Suprapubic skin (tissue), 4 donors: Measurements from ENCODE around the gene DNAH1. TPM values are rescaled to one million over a fixed set of nuclear protein-coding genes. Genes with fewer than 3 reads are reported as not detected.
"Not testable (repeated sequence)": the region's sequence is repeated elsewhere in the genome, so short reads cannot be mapped to it uniquely, and the experiment has no call there.

ENCODE experiments used
- DNase-seq, 2 donors: peaks; one replicate each; pipeline ENCODE4 v3.0.0-alpha.2; 2019; ENCODE audit warnings: low spot score in 2 of 2
- H3K27ac ChIP-seq: fragments of 200-600 bp; sonication (generic); one replicate; pipeline ENCODE4 v1.5.1; 2019
- H3K27me3 ChIP-seq: fragments of 200-600 bp; sonication (generic); one replicate; pipeline ENCODE4 v1.5.1; 2019
- H3K36me3 ChIP-seq: fragments of 200-600 bp; sonication (generic); one replicate; pipeline ENCODE4 v1.5.1; 2019
- H3K4me1 ChIP-seq: fragments of 200-600 bp; sonication (generic); one replicate; pipeline ENCODE4 v1.5.1; 2019
- H3K4me3 ChIP-seq: fragments of 200-600 bp; sonication (generic); one replicate; pipeline ENCODE4 v1.5.1; 2019; ENCODE audit warnings: mild to moderate bottlenecking
- H3K9me3 ChIP-seq: fragments of 200-600 bp; sonication (generic); one replicate; pipeline ENCODE4 v1.5.1; 2019
- CTCF ChIP-seq, 2 donors: fragments of 200-600 bp in 1 of 2; fragments of 450-650 bp in 1 of 2; sonication (generic) in 1 of 2; IDR thresholded peaks; one replicate each; pipeline ENCODE4 v1.5.1; 2016 to 2019; ENCODE audit warnings: antibody characterized with exemption in 2 of 2, mild to moderate bottlenecking in 1 of 2, moderate library complexity in 1 of 2
- EP300 ChIP-seq: sonication (generic); formaldehyde crosslinking; IDR thresholded peaks from one replicate; pipeline ENCODE4 v1.6.1; 2017; ENCODE audit warnings: antibody characterized with exemption
- POLR2A ChIP-seq, 2 donors: fragments of 450-650 bp; IDR thresholded peaks; one replicate each; pipeline ENCODE4 v1.6.1; 2017; ENCODE audit warnings: antibody characterized with exemption in 2 of 2, mild to moderate bottlenecking in 2 of 2, moderate library complexity in 2 of 2
- POLR2AphosphoS5 ChIP-seq, 3 donors: sonication (generic); formaldehyde crosslinking; IDR thresholded peaks; one replicate each; pipeline ENCODE4 v1.6.1; 2017; ENCODE audit warnings: antibody characterized with exemption in 3 of 3
- WGBS: methylation state at CpG from one replicate; pipeline ENCODE4 v1.1.5; 2018; 5-methylcytosine and 5-hydroxymethylcytosine counted together
- total RNA-seq, 4 donors: library from RNA; depleted of rRNA; stranded (reverse); fragments of >200 nt; gene quantifications; one replicate each; pipeline ENCODE4 v1.1.0, GENCODE V29; 2016

The DNAH1 gene
- total RNA-seq, 4 donors from 2014 or later = 3.4 to 10.1 (median 7.7) TPM

GRCh38 chr3:52331091-52331490, 15.0 kb downstream of the DNAH1 start:
- no peaks in the 10 kb centered on the region for H3K9me3 ChIP-seq
- no peak overlapping the region for H3K4me3 ChIP-seq
- no peaks in the 10 kb centered on the region for H3K4me1 ChIP-seq
- WGBS = 94% methylated on average over 12 of the region's 12 CpGs
- no peak for DNase-seq
- peaks cover 11% of the 10 kb centered on the region for H3K36me3 ChIP-seq
- H3K27ac ChIP-seq = no peak overlapping the region
- no peak for TF ChIP-seq EP300
- no peak for TF ChIP-seq POLR2A (IDR thresholded peaks at IDR 0.05)
- TF ChIP-seq POLR2AphosphoS5 (IDR thresholded peaks at IDR 0.05) = no peak
- TF ChIP-seq CTCF (IDR thresholded peaks at IDR 0.05) = no peak
- no peaks in the 10 kb centered on the region for H3K27me3 ChIP-seq

GRCh38 chr3:52331906-52332305, 15.8 kb downstream of the DNAH1 start:
- H3K36me3 ChIP-seq = peaks cover 7% of the 10 kb centered on the region
- DNase-seq = no peak
- no peaks in the 10 kb centered on the region for H3K4me1 ChIP-seq
- TF ChIP-seq EP300 = no peak
- H3K4me3 ChIP-seq = no peak overlapping the region
- WGBS = 95% methylated on average over 14 of the region's 15 CpGs
- H3K27me3 ChIP-seq = no peaks in the 10 kb centered on the region
- no peak overlapping the region for H3K27ac ChIP-seq
- H3K9me3 ChIP-seq = no peaks in the 10 kb centered on the region

GRCh38 chr3:52333869-52334557, 17.9 kb downstream of the DNAH1 start:
- Histone ChIP-seq H3K4me1 (no peaks in the 10 kb centered on the region), H3K9me3 (no peaks in the 10 kb centered on the region), H3K27ac (no peak overlapping the region), H3K4me3 (no peak overlapping the region), H3K36me3 (peaks cover 7% of the 10 kb centered on the region), H3K27me3 (no peaks in the 10 kb centered on the region)
- no peak for DNase-seq
- WGBS = 99% methylated on average over 4 of the region's 4 CpGs
- TF ChIP-seq POLR2A (IDR thresholded peaks at IDR 0.05) (no peak), EP300 (no peak), POLR2AphosphoS5 (IDR thresholded peaks at IDR 0.05) (no peak), CTCF (IDR thresholded peaks at IDR 0.05) (no peak)

GRCh38 chr3:52338131-52338530, 22.0 kb downstream of the DNAH1 start:
- H3K36me3 ChIP-seq, H3K4me1 ChIP-seq, H3K27ac ChIP-seq, H3K9me3 ChIP-seq, H3K4me3 ChIP-seq, DNase-seq, H3K27me3 ChIP-seq: not testable (repeated sequence)
- WGBS = 92% methylated on average over 8 of the region's 8 CpGs

GRCh38 chr3:52339612-52340011, 23.5 kb downstream of the DNAH1 start:
- TF ChIP-seq POLR2AphosphoS5 (IDR thresholded peaks at IDR 0.05) (no peak), CTCF (IDR thresholded peaks at IDR 0.05) (peak; percentile 57 to 65)
- WGBS = 4% methylated on average over 3 of the region's 3 CpGs
- H3K27me3 ChIP-seq = no peaks in the 10 kb centered on the region
- H3K36me3 ChIP-seq = peaks cover 2% of the 10 kb centered on the region
- DNase-seq = no peak
- no peak overlapping the region for H3K4me3 ChIP-seq
- no peaks in the 10 kb centered on the region for H3K4me1 ChIP-seq
- H3K9me3 ChIP-seq = no peaks in the 10 kb centered on the region
- no peak overlapping the region for H3K27ac ChIP-seq

- no peak for TF ChIP-seq EP300
- no peak for TF ChIP-seq CTCF (IDR thresholded peaks at IDR 0.05)
- WGBS = 88% methylated on average over 5 of the region's 5 CpGs
- DNase-seq = no peak
- Histone ChIP-seq H3K9me3 (no peaks in the 10 kb centered on the region), H3K4me1 (peaks cover 3% of the 10 kb centered on the region), H3K27ac (no peak overlapping the region), H3K27me3 (no peaks in the 10 kb centered on the region), H3K36me3 (peaks cover 5% of the 10 kb centered on the region), H3K4me3 (no peak overlapping the region)
Measured at GRCh38 chr3:52341123-52341522, 25.0 kb downstream of the DNAH1 start.
